Measurements from ENCODE around the gene DERL3.

- TF ChIP-seq CTCF (IDR thresholded peaks at IDR 0.05) (no peak), POLR2A (IDR thresholded peaks at IDR 0.05) (no peak)
Measured at GRCh38 chr22:23838681-23839468, at the start of gene DERL3.

Data from adrenal gland (tissue), 5 donors.